ENCODE measurements around the gene NFS1. TPM values are rescaled to one million over a fixed set of nuclear protein-coding genes. Genes with fewer than 3 reads are reported as not detected.
A peak's percentile ranks its signal among the peaks of the same experiment; 100 is the strongest.

The NFS1 gene
- total RNA-seq, 2 experiments from 2014 or later, result 41.3 to 56.2 TPM

DNA sequence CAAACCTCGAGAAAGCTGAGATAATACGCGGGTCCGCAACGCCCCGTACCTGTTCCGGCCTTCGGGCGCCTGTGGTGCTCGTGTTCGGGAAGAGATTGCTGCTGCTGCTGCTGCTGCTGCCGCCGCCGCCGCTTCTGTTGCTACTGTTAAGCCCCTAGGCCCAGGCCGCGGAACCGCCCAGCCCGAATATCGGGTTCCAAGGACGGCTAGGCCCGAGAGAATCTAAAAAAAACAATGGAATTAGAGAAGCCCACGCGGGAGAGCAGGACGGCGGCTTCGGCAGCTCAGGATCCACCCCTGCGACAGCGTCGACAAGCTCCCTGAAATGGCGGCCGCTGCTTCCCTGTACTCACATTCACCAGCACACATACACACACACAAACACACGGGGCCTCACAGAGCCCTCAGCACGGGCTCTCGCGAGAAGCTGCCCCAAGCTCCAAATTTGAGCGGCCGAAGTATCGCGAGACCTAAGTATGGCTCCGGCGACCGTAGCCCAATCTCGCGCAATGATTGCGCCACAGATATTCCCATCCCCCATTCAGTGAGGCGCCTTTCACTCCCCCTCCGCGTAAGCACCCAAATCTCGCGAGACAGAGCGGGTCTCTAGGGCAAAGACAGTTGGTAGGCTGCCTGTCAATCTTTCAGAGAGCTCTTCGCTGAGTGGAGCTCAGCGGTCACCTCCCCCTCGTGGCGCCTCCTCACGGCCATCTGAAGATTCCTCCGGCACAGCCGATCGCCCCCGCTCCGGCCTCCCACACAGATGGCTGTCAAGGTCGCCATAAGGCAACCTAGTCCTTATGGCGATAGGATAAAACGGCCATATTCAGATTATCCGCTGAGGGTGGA is 43.0 kb upstream of the NFS1 start, which contains the start of gene RBM39:
TSS of gene RBM39 (minus strand) at position 369 of the 849 bp plus-strand sequence. CDS start 1,386 bp downstream, outside the sequence.
- ChIA-PET POLR2A (interaction anchor here (0.6 to 4.0 kb wide), 17 partner anchors 9 to 328 kb away, joined by 3 to 76 read pairs (median 4); partner anchors contain the start of genes PHF20 and SCAND1), CTCF (ENCODE audit: unreplicated experiment) (interaction anchor here (0.6 to 1.0 kb wide), 2 partner anchors 141 to 465 kb away, joined by 3 to 5 read pairs; no protein-coding TSS in a partner anchor)
- H4K20me1 ChIP-seq (ENCODE audit: insufficient read depth, low read length), result peaks cover 30% of the 10 kb centered on the region
- peak within 1 kb of the TSS; percentile 96 for H3K4me2 ChIP-seq (ENCODE audit: low read length)
- H3K79me2 ChIP-seq (ENCODE audit: insufficient read depth, low read depth, low read length), result peaks cover 65% of the 10 kb centered on the region
- H3K27ac ChIP-seq (ENCODE audit: low read depth, low read length, poor library complexity, severe bottlenecking), result peak within 1 kb of the TSS; percentile 96
- H3K4me3 ChIP-seq (ENCODE audit: low read depth, low read length, poor library complexity, severe bottlenecking), result peak within 1 kb of the TSS; percentile 95
- TF ChIP-seq EZH2phosphoT487 (IDR thresholded peaks at IDR 0.05; ENCODE audit: borderline replicate concordance, low read depth, low read length) (no peak), CTCF (conservative IDR thresholded peaks at IDR 0.05; ENCODE audit: low read length) (peak; percentile 33; the same call in 1 of the 2 replicates)
- intact Hi-C loops (cut with micrococcal nuclease; ENCODE audit: unreplicated experiment), result loop anchor here (1.0 to 5.0 kb wide), 5 partner anchors 26 to 210 kb away; partner anchors contain the start of genes CPNE1, PHF20, RBM12 and SCAND1
- peaks cover 49% of the 10 kb centered on the region for H3K36me3 ChIP-seq (ENCODE audit: insufficient read depth, low read length)
- no peaks in the 10 kb centered on the region for H3K9me3 ChIP-seq (ENCODE audit: low read length)
- no TSS peak for BruUV-seq (replicated peaks)
- H3K4me1 ChIP-seq (ENCODE audit: insufficient read depth, low read length, poor library complexity, severe bottlenecking), result peaks cover 42% of the 10 kb centered on the region
- DNase-seq (ENCODE audit: low spot score), result peak; percentile 100
- no peaks in the 10 kb centered on the region for H3K9me2 ChIP-seq (ENCODE audit: insufficient read depth, low read length)
- H2AFZ ChIP-seq (ENCODE audit: low read length), result no peak within 1 kb of the TSS; the same call in 1 of the 2 replicates

GRCh38 chr20:35739294-35740163 is 40.4 kb upstream of the NFS1 start:
- CTCF ChIA-PET (ENCODE audit: unreplicated experiment), result interaction anchor here (0.7 kb wide), 1 partner anchor 32 kb away, joined by 5 read pairs; the partner anchor contains the start of gene PHF20
- no peaks in the 10 kb centered on the region for H3K9me2 ChIP-seq (ENCODE audit: insufficient read depth, low read length)
- peak overlapping the region; percentile 81 for H3K4me2 ChIP-seq (ENCODE audit: low read length)
- POLR2A ChIA-PET, result interaction anchor here (0.6 to 1.2 kb wide), 7 partner anchors 9 to 282 kb away, joined by 3 to 6 read pairs (median 4); no protein-coding TSS in a partner anchor
- no peaks in the 10 kb centered on the region for H3K9me3 ChIP-seq (ENCODE audit: low read length)
- H3K79me2 ChIP-seq (ENCODE audit: insufficient read depth, low read depth, low read length), result peaks cover 90% of the 10 kb centered on the region
- H3K27ac ChIP-seq (ENCODE audit: low read depth, low read length, poor library complexity, severe bottlenecking), result no peak overlapping the region
- peak; percentile 50 for DNase-seq (ENCODE audit: low spot score)
- peak; percentile 74 for TF ChIP-seq CTCF (conservative IDR thresholded peaks at IDR 0.05; ENCODE audit: low read length)
- no peak for TF ChIP-seq EZH2phosphoT487 (IDR thresholded peaks at IDR 0.05; ENCODE audit: borderline replicate concordance, low read depth, low read length)
- H4K20me1 ChIP-seq (ENCODE audit: insufficient read depth, low read length), result peaks cover 50% of the 10 kb centered on the region
- H3K36me3 ChIP-seq (ENCODE audit: insufficient read depth, low read length), result peaks cover 75% of the 10 kb centered on the region
- H3K4me1 ChIP-seq (ENCODE audit: insufficient read depth, low read length, poor library complexity, severe bottlenecking), result peaks cover 52% of the 10 kb centered on the region
- no peak overlapping the region for H2AFZ ChIP-seq (ENCODE audit: low read length)
- BruUV-seq (replicated peaks), result no TSS peak
- peak overlapping the region; percentile 95 for H3K4me3 ChIP-seq (ENCODE audit: low read depth, low read length, poor library complexity, severe bottlenecking)
- intact Hi-C loops (cut with micrococcal nuclease; ENCODE audit: unreplicated experiment), result loop anchor here (2.0 to 5.0 kb wide), 4 partner anchors 37 to 213 kb away; partner anchors contain the start of genes CPNE1, RBM12 and SCAND1

All from OCI-LY7 (cell line).